Endothelial cell of umbilical vein (primary cell): ENCODE data around the gene ARHGAP45. TPM values are rescaled to one million over a fixed set of nuclear protein-coding genes. Genes with fewer than 3 reads are reported as not detected.

ENCODE experiments used
- BruUV-seq: library from RNA; stranded (reverse); fragments of 400-500 nt; replicated peaks from 2 replicates; lab custom pipeline; 2021; lab: Mats Ljungman, UMichigan
- CTCF ChIA-PET: fragments of 300-600, 350-600 bp; sonication (Branson Sonifier 250); formaldehyde crosslinking; loops from one replicate; lab custom pipeline; 2021; ENCODE audit warnings: antibody characterized with exemption, inconsistent platforms; lab: Charles Lee
- POLR2A ChIA-PET: fragments of 300-600, 350-600 bp; sonication (Branson Sonifier 250); formaldehyde crosslinking; loops from one replicate; lab custom pipeline; 2021; ENCODE audit warnings: antibody characterized with exemption, inconsistent platforms; lab: Charles Lee
- DNase-seq: peaks from one replicate; pipeline ENCODE4 v3.0.0-alpha.2; 2011; ENCODE audit warnings: low read depth, low spot score
- FAIRE-seq: peaks from 2 replicates; lab custom pipeline; 2011; peaks lifted over from hg19 to GRCh38; lab: Jason Lieb, UNC
- H2AFZ ChIP-seq: 2 replicates; pipeline ENCODE4 v1.6.0; 2012; ENCODE audit warnings: low read depth, low read length, control low read depth, inconsistent platforms
- H3K27ac ChIP-seq: 2 replicates; pipeline ENCODE4 v1.5.1; 2011; ENCODE audit warnings: low read depth, mild to moderate bottlenecking, control low read depth, low read length, moderate library complexity; ENCODE audit not compliant: insufficient read depth
- H3K27me3 ChIP-seq, 2 experiments: 2 replicates each; pipeline versions ENCODE4 v1.6.0 to v1.6.1; 2011; ENCODE audit warnings: low read length in 2 of 2, mixed read lengths in 1 of 2; ENCODE audit not compliant: control insufficient read depth in 2 of 2, insufficient read depth in 2 of 2
- H3K36me3 ChIP-seq, 2 experiments: 2 replicates in 1 of 2; 3 replicates in 1 of 2; pipeline ENCODE4 v1.5.1; 2011; ENCODE audit warnings: low read length in 2 of 2, mild to moderate bottlenecking in 1 of 2, moderate library complexity in 1 of 2; ENCODE audit not compliant: control insufficient read depth in 2 of 2, insufficient read depth in 2 of 2; ENCODE audit errors: extremely low read depth in 1 of 2
- H3K4me1 ChIP-seq: 3 replicates; pipeline ENCODE4 v1.5.1; 2011; ENCODE audit warnings: mild to moderate bottlenecking, low read length; ENCODE audit not compliant: control insufficient read depth, insufficient read depth; ENCODE audit errors: extremely low read depth
- H3K4me2 ChIP-seq: 2 replicates; pipeline ENCODE4 v1.6.1; 2011; ENCODE audit warnings: low read length, control low read depth, mixed read lengths; ENCODE audit not compliant: insufficient read depth
- H3K4me3 ChIP-seq, 3 experiments: fragments of 200-600 bp in 1 of 3; sonication (generic), shearing (Covaris generic) in 1 of 3; replicated peaks in 1 of 3; 2 replicates each; pipeline ENCODE4 v1.5.1; 2011 to 2016; ENCODE audit warnings: control low read depth in 3 of 3, low read length in 3 of 3, mild to moderate bottlenecking in 2 of 3, inconsistent platforms in 1 of 3, low read depth in 1 of 3, moderate library complexity in 1 of 3; ENCODE audit not compliant: insufficient read depth in 1 of 3
- H3K79me2 ChIP-seq: 2 replicates; pipeline ENCODE4 v1.6.0; 2012; ENCODE audit warnings: low read length, inconsistent platforms; ENCODE audit not compliant: control insufficient read depth, insufficient read depth
- H3K9ac ChIP-seq: replicated peaks from 2 replicates; pipeline ENCODE3; 2011; ENCODE audit warnings: low read length, control low read depth; ENCODE audit not compliant: insufficient read depth; ENCODE audit errors: extremely low read depth
- H3K9me1 ChIP-seq: replicated peaks from 3 replicates; pipeline ENCODE4 v1.6.0; 2011; ENCODE audit warnings: mild to moderate bottlenecking, low read length; ENCODE audit not compliant: control insufficient read depth, insufficient read depth; ENCODE audit errors: extremely low read depth
- H3K9me3 ChIP-seq: replicated peaks from 2 replicates; pipeline ENCODE4 v1.5.1; 2012; ENCODE audit warnings: low read length, inconsistent platforms; ENCODE audit not compliant: control insufficient read depth, insufficient read depth
- H4K20me1 ChIP-seq: replicated peaks from 2 replicates; pipeline ENCODE3; 2011; ENCODE audit warnings: mild to moderate bottlenecking, low read length; ENCODE audit not compliant: control insufficient read depth, insufficient read depth; ENCODE audit errors: extremely low read depth
- EZH2 ChIP-seq: IDR thresholded peaks from 2 replicates; pipeline ENCODE4 v1.6.1; 2012; ENCODE audit warnings: borderline replicate concordance, low read depth, mild to moderate bottlenecking, moderate library complexity, low read length, inconsistent platforms; ENCODE audit not compliant: severe bottlenecking
- FOS ChIP-seq: IDR thresholded peaks from 2 replicates; pipeline ENCODE4 v1.6.1; 2011; ENCODE audit warnings: mild to moderate bottlenecking, low read length, moderate library complexity, borderline replicate concordance; ENCODE audit not compliant: insufficient read depth
- GATA2 ChIP-seq: IDR thresholded peaks from 2 replicates; pipeline ENCODE4 v1.7.0; 2011; ENCODE audit warnings: low read depth, mild to moderate bottlenecking, moderate library complexity, mixed read lengths, low read length; ENCODE audit not compliant: insufficient read length, insufficient read depth
- JUN ChIP-seq: IDR thresholded peaks from 2 replicates; pipeline ENCODE4 v1.6.1; 2011; ENCODE audit warnings: borderline replicate concordance, low read depth; ENCODE audit not compliant: insufficient read length, insufficient read depth
- MYC ChIP-seq: IDR thresholded peaks from one replicate; pipeline ENCODE4 v1.6.1; 2011; ENCODE audit warnings: mild to moderate bottlenecking, low read depth, low read length
- POLR2A ChIP-seq: IDR thresholded peaks from 2 replicates; pipeline ENCODE4 v1.6.1; 2012; ENCODE audit warnings: low read depth, mild to moderate bottlenecking, control low read depth, low read length
- POLR2AphosphoS5 ChIP-seq: IDR thresholded peaks from 2 replicates; pipeline ENCODE4 v1.6.1; 2012; ENCODE audit warnings: low read depth, mild to moderate bottlenecking, control low read depth, low read length, moderate library complexity; ENCODE audit not compliant: insufficient read depth
- dilution Hi-C: fragments of 300-500 bp; cut with MboI; formaldehyde crosslinking; loops from one replicate; pipeline ENCODE4 v1.15.0; 2019; ENCODE audit warnings: low sequenced_read_pairs; ENCODE audit not compliant: extremely low pct_ligation_motif_present
- intact Hi-C: fragments of 100-400 bp; cut with micrococcal nuclease; formaldehyde crosslinking; loops from one replicate; pipeline ENCODE4 v1.10.0; 2022
- polyA plus RNA-seq, 4 experiments: library from polyadenylated mRNA; depleted of rRNA in 3 of 4; stranded (reverse) in 3 of 4; unstranded in 1 of 4; fragments of >200 nt; gene quantifications; 2 replicates each; pipeline versions ENCODE4 v1.2.1 to v1.2.3, GENCODE V29; 2011 to 2012; ENCODE audit warnings: missing spikeins in 1 of 4
- total RNA-seq: library from RNA; stranded (reverse); gene quantifications from 2 replicates; pipeline ENCODE4 v1.2.3, GENCODE V29; 2021
- TF ChIP-seq, protein P1 (sequence below), 2 donors: IDR thresholded peaks; 1 replicate in 1 of 2; 2 replicates in 1 of 2; pipeline ENCODE4 v1.5.1; 2011; ENCODE audit warnings: low read length in 2 of 2, mild to moderate bottlenecking in 2 of 2, moderate library complexity in 2 of 2, control low read depth in 1 of 2, inconsistent platforms in 1 of 2, low read depth in 1 of 2; ENCODE audit not compliant: insufficient read depth in 1 of 2; ENCODE audit errors: extremely low read depth in 1 of 2
- TF ChIP-seq, protein P2 (sequence below): IDR thresholded peaks from 2 replicates; pipeline ENCODE4 v1.6.1; 2011; ENCODE audit not compliant: insufficient read depth, insufficient read length

The ARHGAP45 gene
- total and polyA plus RNA-seq, 2 donors (not counting 3 experiments of a cell fraction or from before 2014, with no cell fraction given): 7.5 to 10.4 TPM

DNA sequence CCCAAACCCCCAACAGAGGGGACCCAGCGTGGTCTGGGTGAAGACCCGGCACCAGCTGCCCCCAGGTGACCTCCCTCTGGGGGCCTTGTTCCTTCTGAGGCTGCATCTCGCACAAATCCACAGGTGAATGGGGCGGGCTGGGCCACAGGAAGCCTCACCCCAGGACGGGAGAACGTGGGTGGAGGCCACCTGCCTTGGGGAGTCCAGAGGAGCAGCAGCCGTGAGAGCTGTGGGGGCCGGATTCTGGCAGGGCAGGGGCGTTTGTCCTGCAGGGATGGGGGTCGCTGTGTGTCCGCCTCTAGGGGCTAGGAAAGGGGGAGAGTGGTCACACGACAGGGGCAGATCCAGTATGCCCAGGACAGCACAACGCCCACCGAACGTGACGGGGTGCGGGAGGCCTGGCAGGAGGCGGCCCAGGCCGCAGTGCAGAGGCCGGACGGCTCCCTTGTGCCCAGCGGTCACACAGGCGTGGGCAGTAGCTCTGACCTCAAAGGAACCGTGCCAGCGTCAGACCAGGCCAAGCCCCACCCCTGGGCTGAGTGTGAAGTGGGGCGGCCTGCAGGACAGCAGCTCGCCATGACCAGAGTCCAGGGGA, 21.5 kb downstream of the ARHGAP45 start:
- ChIA-PET POLR2A (no interaction called here), CTCF (no interaction called here)
- Histone ChIP-seq H3K27me3 (no peaks in the 10 kb centered on the region), H3K27ac (no peak overlapping the region), H4K20me1 (no peaks in the 10 kb centered on the region), H3K9me3 (no peaks in the 10 kb centered on the region), H3K9me1 (no peaks in the 10 kb centered on the region), H3K36me3 (peaks cover 9 to 26% of the 10 kb centered on the region in 2 experiments), H3K4me1 (peaks cover under 1% of the 10 kb centered on the region), H3K79me2 (peaks cover 6% of the 10 kb centered on the region), H3K4me2 (no peak overlapping the region), H3K4me3 (no peak overlapping the region), H2AFZ (no peak overlapping the region), H3K9ac (no peak overlapping the region)
- no peak for DNase-seq
- BruUV-seq: no TSS peak
- dilution Hi-C loops (no loop called here), intact Hi-C loops (no loop called here)
- FAIRE-seq: no peak
- TF ChIP-seq POLR2AphosphoS5: no peak

DNA sequence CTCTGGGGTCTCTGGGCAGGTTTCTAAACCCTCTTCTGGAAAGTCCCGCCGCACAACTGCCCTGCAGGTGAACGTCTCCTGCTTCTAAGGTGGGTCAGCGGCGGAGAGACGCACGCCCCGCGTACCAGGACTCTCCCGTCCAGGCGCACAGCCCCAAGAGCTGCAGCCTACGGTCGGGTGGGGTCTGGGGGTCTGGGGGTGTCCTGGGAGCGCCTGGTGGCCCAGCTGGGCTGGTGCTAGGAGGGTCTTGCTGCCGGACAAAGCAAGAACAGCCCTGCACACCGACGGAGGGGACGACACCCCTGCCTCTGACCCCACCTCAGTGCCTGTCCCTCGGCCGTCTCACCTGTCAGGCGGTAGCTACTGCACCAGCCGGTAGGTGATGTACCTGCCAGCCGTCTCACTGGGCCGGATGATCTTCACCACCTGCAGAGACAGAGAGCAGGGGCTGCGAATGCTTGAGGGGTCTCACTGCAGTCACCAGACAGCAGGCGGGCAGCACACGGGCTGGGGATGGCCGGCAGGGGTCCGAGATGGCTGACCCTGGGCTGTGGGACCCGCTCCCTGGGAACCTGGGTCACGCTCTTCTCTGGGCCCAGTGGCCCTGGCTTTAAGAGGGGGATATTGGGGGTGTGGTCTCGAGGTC, 22.3 kb downstream of the ARHGAP45 start:
- no peaks in the 10 kb centered on the region for H3K27me3 ChIP-seq
- H3K27ac ChIP-seq: no peak overlapping the region
- no peaks in the 10 kb centered on the region for H3K9me1 ChIP-seq
- H3K9ac ChIP-seq: no peak overlapping the region
- intact Hi-C loops (no loop called here), dilution Hi-C loops (no loop called here)
- BruUV-seq: no TSS peak
- peaks cover 9 to 26% of the 10 kb centered on the region in 2 experiments for H3K36me3 ChIP-seq
- POLR2A ChIA-PET: no interaction called here
- DNase-seq (no peak), FAIRE-seq (no peak)
- H3K4me2 ChIP-seq: no peak overlapping the region
- H3K79me2 ChIP-seq: peaks cover 13% of the 10 kb centered on the region
- no peaks in the 10 kb centered on the region for H4K20me1 ChIP-seq
- H3K4me1 ChIP-seq: peaks cover 8% of the 10 kb centered on the region
- H3K4me3 ChIP-seq: no peak overlapping the region
- H2AFZ ChIP-seq: no peak overlapping the region
- TF ChIP-seq FOS (no peak), POLR2AphosphoS5 (no peak), EZH2 (no peak), POLR2A (no peak), JUN (no peak), GATA2 (no peak), MYC (no peak)
- TF ChIP-seq, protein P1, sequence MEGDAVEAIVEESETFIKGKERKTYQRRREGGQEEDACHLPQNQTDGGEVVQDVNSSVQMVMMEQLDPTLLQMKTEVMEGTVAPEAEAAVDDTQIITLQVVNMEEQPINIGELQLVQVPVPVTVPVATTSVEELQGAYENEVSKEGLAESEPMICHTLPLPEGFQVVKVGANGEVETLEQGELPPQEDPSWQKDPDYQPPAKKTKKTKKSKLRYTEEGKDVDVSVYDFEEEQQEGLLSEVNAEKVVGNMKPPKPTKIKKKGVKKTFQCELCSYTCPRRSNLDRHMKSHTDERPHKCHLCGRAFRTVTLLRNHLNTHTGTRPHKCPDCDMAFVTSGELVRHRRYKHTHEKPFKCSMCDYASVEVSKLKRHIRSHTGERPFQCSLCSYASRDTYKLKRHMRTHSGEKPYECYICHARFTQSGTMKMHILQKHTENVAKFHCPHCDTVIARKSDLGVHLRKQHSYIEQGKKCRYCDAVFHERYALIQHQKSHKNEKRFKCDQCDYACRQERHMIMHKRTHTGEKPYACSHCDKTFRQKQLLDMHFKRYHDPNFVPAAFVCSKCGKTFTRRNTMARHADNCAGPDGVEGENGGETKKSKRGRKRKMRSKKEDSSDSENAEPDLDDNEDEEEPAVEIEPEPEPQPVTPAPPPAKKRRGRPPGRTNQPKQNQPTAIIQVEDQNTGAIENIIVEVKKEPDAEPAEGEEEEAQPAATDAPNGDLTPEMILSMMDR (IDR thresholded peaks at IDR 0.05; ENCODE audit: extremely low read depth in 1 of 2, insufficient read depth in 1 of 2, low read depth in 1 of 2, low read length in 2 of 2): no peak
- TF ChIP-seq, protein P2, sequence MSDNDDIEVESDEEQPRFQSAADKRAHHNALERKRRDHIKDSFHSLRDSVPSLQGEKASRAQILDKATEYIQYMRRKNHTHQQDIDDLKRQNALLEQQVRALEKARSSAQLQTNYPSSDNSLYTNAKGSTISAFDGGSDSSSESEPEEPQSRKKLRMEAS: no peak
- CTCF ChIA-PET: no interaction called here
- no peaks in the 10 kb centered on the region for H3K9me3 ChIP-seq
